ENCODE results near the gene NKD2. TPM values are rescaled to one million over a fixed set of nuclear protein-coding genes. Genes with fewer than 3 reads are reported as not detected.

NKD2 gene
- total and polyA plus RNA-seq, 2 of the 4 experiments (the other 2 are of a cell fraction), result not detected

- ATAC-seq (ENCODE audit: low read depth), result no peak
- POLR2A ChIA-PET (ENCODE audit: unreplicated experiment), result no interaction called here
These were observed 7.9 kb downstream of the NKD2 start for GRCh38 chr5:1016476-1016875.

More at GRCh38 chr5:1016476-1016875, 7.9 kb downstream of the NKD2 start:
- no TSS peak for BruUV-seq (replicated peaks)
- H4K8ac ChIP-seq (ENCODE audit: low read depth in 2 of 2, low read length in 2 of 2), result no peak overlapping the region
- H3K4me3 ChIP-seq (ENCODE audit: insufficient read depth, low read depth, low read length), result no peak overlapping the region
- peaks cover 37% of the 10 kb centered on the region; the same call in 1 of the 2 replicates for H3K27me3 ChIP-seq (ENCODE audit: control insufficient read depth, insufficient read depth, low read length)
- no peak overlapping the region for H3K27ac ChIP-seq (ENCODE audit: insufficient read depth, low read length)
- H2AK5ac ChIP-seq (ENCODE audit: low read depth, low read length), result no peak overlapping the region
- no peak overlapping the region for H2AFZ ChIP-seq (replicated peaks; ENCODE audit: low read length, poor library complexity)
- H3K14ac ChIP-seq (replicated peaks; ENCODE audit: low read depth, low read length), result no peak overlapping the region
- no peak for DNase-seq
- no peak overlapping the region for H2AK9ac ChIP-seq (replicated peaks; ENCODE audit: low read depth, low read length, poor library complexity)
- in situ Hi-C loops (cut with MboI; ENCODE audit: low sequenced_read_pairs) (no loop called here), intact Hi-C loops (cut with micrococcal nuclease) (no loop called here), dilution Hi-C loops (cut with HindIII; ENCODE audit: low sequenced_read_pairs, unreplicated experiment) (no loop called here)
- H3K36me3 ChIP-seq (ENCODE audit: control insufficient read depth, insufficient read depth, low read length), result no peaks in the 10 kb centered on the region
- H3K4ac ChIP-seq (ENCODE audit: low read depth, low read length), result no peak overlapping the region
- H3K79me1 ChIP-seq (ENCODE audit: low read depth in 1 of 2, low read length in 2 of 2), result no peaks in the 10 kb centered on the region
- no peaks in the 10 kb centered on the region for H3K9me1 ChIP-seq (ENCODE audit: insufficient read depth, low read length)
- CTCF ChIA-PET, result no interaction called here
- H2BK5ac ChIP-seq (ENCODE audit: low read depth, low read length, poor library complexity, severe bottlenecking), result no peak overlapping the region
- no peaks in the 10 kb centered on the region for H3K9me3 ChIP-seq (ENCODE audit: control insufficient read depth, insufficient read depth, low read length)
- no peak overlapping the region for H3K18ac ChIP-seq (ENCODE audit: low read depth, low read length)
- TF ChIP-seq CTCF (conservative IDR thresholded peaks at IDR 0.05; ENCODE audit: low read depth, low read length) (no peak), RFX5 (IDR thresholded peaks at IDR 0.05; ENCODE audit: low read depth, low read length) (no peak), FOS (IDR thresholded peaks at IDR 0.05; ENCODE audit: low read depth, low read length) (no peak), CEBPB (IDR thresholded peaks at IDR 0.05; ENCODE audit: low read depth, low read length) (no peak), RAD21 (IDR thresholded peaks at IDR 0.05; ENCODE audit: low read length) (no peak), MAZ (IDR thresholded peaks at IDR 0.05; ENCODE audit: borderline replicate concordance, low read depth, low read length) (no peak), MXI1 (IDR thresholded peaks at IDR 0.05; ENCODE audit: borderline replicate concordance, low read depth, low read length) (no peak), NFE2L2 (IDR thresholded peaks at IDR 0.05; ENCODE audit: low read depth, low read length) (no peak), MAFK (IDR thresholded peaks at IDR 0.05; ENCODE audit: low read depth, low read length) (no peak), ELK1 (IDR thresholded peaks at IDR 0.05; ENCODE audit: borderline replicate concordance, low read depth, low read length) (no peak), CHD1 (IDR thresholded peaks at IDR 0.05; ENCODE audit: low read depth, low read length) (no peak), BHLHE40 (IDR thresholded peaks at IDR 0.05; ENCODE audit: low read depth, low read length) (no peak), POLR2A (IDR thresholded peaks at IDR 0.05; ENCODE audit: low read depth, low read length) (no peak), USF2 (IDR thresholded peaks at IDR 0.05; ENCODE audit: low read depth, low read length) (no peak), SMC3 (IDR thresholded peaks at IDR 0.05; ENCODE audit: low read depth, low read length) (no peak), RCOR1 (IDR thresholded peaks at IDR 0.05; ENCODE audit: insufficient replicate concordance, low read length) (no peak)
- H3K4me1 ChIP-seq (ENCODE audit: control insufficient read depth, insufficient read depth, low read length), result no peaks in the 10 kb centered on the region
- no peak overlapping the region for H3K9ac ChIP-seq (ENCODE audit: low read depth, low read length)
- no peak overlapping the region for H3K4me2 ChIP-seq (ENCODE audit: low read depth, low read length)
- H3K23ac ChIP-seq (ENCODE audit: low read depth, low read length), result no peak overlapping the region
- H2BK20ac ChIP-seq (ENCODE audit: low read depth, low read length), result no peak overlapping the region
- no peak overlapping the region for H2BK120ac ChIP-seq (ENCODE audit: low read depth, low read length)
- H4K91ac ChIP-seq (ENCODE audit: insufficient read depth, low read depth, low read length), result no peak overlapping the region
- H2BK15ac ChIP-seq (ENCODE audit: low read depth, low read length), result no peak overlapping the region
- 45% methylated on average over 8 of the region's 16 CpGs; no CpG with 5 or more reads in 1 of the 2 experiments for WGBS, 2 experiments (ENCODE audit: extremely low coverage in 2 of 2, insufficient read length in 1 of 2)
- no peaks in the 10 kb centered on the region for H4K20me1 ChIP-seq (ENCODE audit: insufficient read depth, low read length)
- H3K56ac ChIP-seq (ENCODE audit: extremely low read depth, insufficient read depth, low read length), result no peak overlapping the region
- no peak overlapping the region for H4K5ac ChIP-seq (ENCODE audit: low read depth, low read length)

Data from IMR-90 (cell line).